ENCODE data around the gene POU2F2. TPM values are rescaled to one million over a fixed set of nuclear protein-coding genes. Genes with fewer than 3 reads are reported as not detected.

POU2F2 gene
- total and polyA plus RNA-seq, 9 of the 15 experiments (the other 6 are each of a cell fraction or from before 2014, with no cell fraction given), result 0.03 to 0.68 (median 0.14) TPM

DNA sequence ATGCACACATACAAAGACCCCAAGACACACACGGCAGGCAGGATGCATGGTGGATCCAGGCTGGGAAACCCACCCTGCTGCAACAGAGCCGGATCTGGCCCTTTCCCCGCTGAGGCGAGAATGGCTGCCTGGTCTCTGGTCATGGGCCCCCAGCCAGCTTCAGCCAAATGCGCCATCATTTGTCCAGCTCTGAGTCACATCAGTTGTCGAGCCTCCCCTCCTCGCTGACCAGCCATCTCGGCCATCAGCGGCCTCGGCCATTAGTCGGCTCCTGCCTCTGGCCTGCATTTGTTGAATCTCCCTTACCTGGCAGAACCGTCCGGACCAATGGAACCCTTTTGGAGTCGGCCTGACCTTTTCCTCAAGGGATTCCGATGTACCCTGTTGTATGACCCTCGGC is 38.5 kb upstream of the POU2F2 start:
- under 1% methylated on average over 15 of the region's 16 CpGs for WGBS (ENCODE audit: insufficient coverage, low coverage, missing lambda C conversion rate)
- no peak for FAIRE-seq

DNA sequence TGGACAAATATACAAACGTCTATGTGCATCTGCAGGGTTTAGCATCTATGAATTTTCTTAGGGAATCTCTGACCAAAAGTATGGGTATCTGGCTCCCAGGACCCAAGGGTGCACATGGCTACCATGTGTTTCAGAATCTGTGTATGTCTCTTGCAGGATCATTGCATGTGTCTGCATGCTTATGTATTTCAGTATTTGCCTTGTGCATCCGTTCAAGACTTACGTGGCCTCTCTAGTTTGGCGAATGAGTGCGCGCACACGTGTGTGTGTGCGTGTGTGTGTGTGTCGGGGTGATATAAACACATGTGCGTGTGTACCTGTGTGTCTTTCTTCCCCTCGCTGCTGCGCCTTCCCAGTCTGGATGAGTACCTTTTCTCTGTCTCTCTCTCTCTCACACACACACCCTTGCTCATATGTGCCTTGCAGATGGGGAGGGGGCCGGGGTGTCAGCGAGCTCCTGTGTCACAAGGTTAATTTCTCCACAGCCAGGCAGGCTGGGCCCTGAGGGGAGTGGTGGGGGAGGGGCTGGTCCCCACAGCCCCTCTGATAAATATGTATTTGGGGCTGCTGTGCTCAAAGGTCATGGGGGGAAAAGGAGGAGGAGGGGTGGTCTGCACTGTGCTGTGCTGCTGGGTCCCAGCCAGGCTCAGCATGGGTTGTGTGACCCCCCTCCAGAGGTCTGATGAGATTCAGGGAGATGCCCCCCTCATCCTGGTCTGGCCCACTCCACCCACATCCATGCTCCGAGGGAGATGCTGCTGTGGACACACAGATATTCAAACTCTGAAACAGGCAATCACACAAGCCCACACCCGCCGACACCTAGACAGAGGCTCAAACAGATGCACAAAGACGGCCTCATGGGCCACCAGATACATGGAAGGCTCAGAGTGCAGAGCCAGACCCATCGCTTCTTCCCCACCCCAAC is 37.5 kb upstream of the POU2F2 start:
- H3K27me3 ChIP-seq (ENCODE audit: control insufficient read depth in 2 of 2, insufficient read depth in 2 of 2, low read length in 2 of 2), result peaks cover 34 to 79% of the 10 kb centered on the region in 2 experiments
- no TSS peak for BruUV-seq (replicated peaks)
- no peak for FAIRE-seq
- TF ChIP-seq PRPF4 (IDR thresholded peaks at IDR 0.05; ENCODE audit: insufficient read depth, low read depth, low read length, poor library complexity, severe bottlenecking) (no peak), FOSL1 (tag; conservative IDR thresholded peaks at IDR 0.05) (no peak), TAF15 (IDR thresholded peaks at IDR 0.05; ENCODE audit: low read depth, low read length) (no peak), PTRF (tag; IDR thresholded peaks at IDR 0.05) (no peak), HNRNPK (IDR thresholded peaks at IDR 0.05; ENCODE audit: low read depth, low read length, poor library complexity, severe bottlenecking) (no peak), ZNF324 (CRISPR knock-in tag; IDR thresholded peaks at IDR 0.05) (no peak), ZBTB8A (IDR thresholded peaks at IDR 0.05; ENCODE audit: partially characterized antibody) (no peak)
- TF ChIP-seq, protein P1, sequence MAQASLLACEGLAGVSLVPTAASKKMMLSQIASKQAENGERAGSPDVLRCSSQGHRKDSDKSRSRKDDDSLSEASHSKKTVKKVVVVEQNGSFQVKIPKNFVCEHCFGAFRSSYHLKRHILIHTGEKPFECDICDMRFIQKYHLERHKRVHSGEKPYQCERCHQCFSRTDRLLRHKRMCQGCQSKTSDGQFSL (CRISPR knock-in tag; IDR thresholded peaks at IDR 0.05), result no peak
- TF ChIP-seq, protein P1 (tag; IDR thresholded peaks at IDR 0.05), result no peak

More for the DNA sequence above, 38.5 kb upstream of the POU2F2 start:
- H3K9ac ChIP-seq (ENCODE audit: insufficient read depth in 1 of 2, low read depth in 2 of 2, low read length in 2 of 2), result no peak overlapping the region
- ChIA-PET CTCF (ENCODE audit: low intra/inter-chr PET ratio) (no interaction called here), POLR2A (interaction anchor here (1.2 kb wide), 1 partner anchor 8 kb away, joined by 3 read pairs; no protein-coding TSS in a partner anchor)
- TF ChIP-seq YY1 (IDR thresholded peaks at IDR 0.05; ENCODE audit: borderline replicate concordance in 1 of 3, control insufficient read depth in 1 of 3, extremely low read depth in 1 of 3, insufficient read depth in 3 of 3, insufficient read length in 1 of 3, insufficient replicate concordance in 2 of 3, low read depth in 1 of 3, low read length in 2 of 3) (peak in 1 of 3 experiments; percentile 28), ATF1 (CRISPR knock-in tag; IDR thresholded peaks at IDR 0.05) (no peak), ATF1 (tag; IDR thresholded peaks at IDR 0.05) (no peak)
- no peak overlapping the region for H3K4me3 ChIP-seq
- BruUV-seq (replicated peaks), result no TSS peak
- H3K27ac ChIP-seq (ENCODE audit: extremely low read depth, low read depth, low read length), result no peak overlapping the region
- no peaks in the 10 kb centered on the region for H3K79me2 ChIP-seq (ENCODE audit: control insufficient read depth, insufficient read depth, low read length)
- H3K9me3 ChIP-seq (replicated peaks; ENCODE audit: control insufficient read depth, insufficient read depth, low read depth, low read length), result no peaks in the 10 kb centered on the region
- DNase-seq (ENCODE audit: extremely low read depth in 1 of 4, low spot score in 3 of 4) (no peak), ATAC-seq (peak; percentile 50; the same call in 1 of the 3 replicates)
- H3K36me3 ChIP-seq (ENCODE audit: control insufficient read depth, insufficient read depth, low read length), result no peaks in the 10 kb centered on the region
- H3K9me1 ChIP-seq (ENCODE audit: control insufficient read depth, insufficient read depth, low read length), result no peaks in the 10 kb centered on the region
- H3K4me2 ChIP-seq (ENCODE audit: insufficient read depth, low read length), result no peak overlapping the region
- no peaks in the 10 kb centered on the region for H3K4me1 ChIP-seq (replicated peaks in 1 of 2; ENCODE audit: control insufficient read depth in 2 of 2, insufficient read depth in 2 of 2, low read length in 2 of 2)
- intact Hi-C loops (cut with micrococcal nuclease) (no loop called here), in situ Hi-C loops (cut with MboI) (no loop called here)
- peaks cover 8% of the 10 kb centered on the region; the same call in 1 of the 2 replicates for H4K20me1 ChIP-seq (replicated peaks; ENCODE audit: control insufficient read depth, insufficient read depth, low read length)
- no peak overlapping the region for H2AFZ ChIP-seq (ENCODE audit: low read depth, low read length)
- H3K27me3 ChIP-seq (ENCODE audit: control insufficient read depth in 2 of 2, insufficient read depth in 2 of 2, low read length in 2 of 2), result peaks cover 41 to 89% of the 10 kb centered on the region in 2 experiments

More for the DNA sequence above, 37.5 kb upstream of the POU2F2 start:
- in situ Hi-C loops (cut with MboI) (no loop called here), intact Hi-C loops (cut with micrococcal nuclease) (no loop called here)
- Histone ChIP-seq H3K9ac (ENCODE audit: insufficient read depth in 1 of 2, low read depth in 2 of 2, low read length in 2 of 2) (no peak overlapping the region), H4K20me1 (replicated peaks; ENCODE audit: control insufficient read depth, insufficient read depth, low read length) (peaks cover 8% of the 10 kb centered on the region; the same call in 1 of the 2 replicates), H3K79me2 (ENCODE audit: control insufficient read depth, insufficient read depth, low read length) (no peaks in the 10 kb centered on the region), H3K4me3 (no peak overlapping the region), H3K9me1 (ENCODE audit: control insufficient read depth, insufficient read depth, low read length) (no peaks in the 10 kb centered on the region), H3K4me1 (replicated peaks in 1 of 2; ENCODE audit: control insufficient read depth in 2 of 2, insufficient read depth in 2 of 2, low read length in 2 of 2) (no peaks in the 10 kb centered on the region), H3K36me3 (ENCODE audit: control insufficient read depth, insufficient read depth, low read length) (no peaks in the 10 kb centered on the region), H2AFZ (ENCODE audit: low read depth, low read length) (no peak overlapping the region), H3K27ac (ENCODE audit: extremely low read depth, low read depth, low read length) (no peak overlapping the region), H3K4me2 (ENCODE audit: insufficient read depth, low read length) (no peak overlapping the region), H3K9me3 (replicated peaks; ENCODE audit: control insufficient read depth, insufficient read depth, low read depth, low read length) (no peaks in the 10 kb centered on the region)
- POLR2A ChIA-PET, result no interaction called here
- 3% methylated on average over 19 of the region's 19 CpGs for WGBS (ENCODE audit: insufficient coverage, low coverage, missing lambda C conversion rate)
- ATAC-seq (no peak), DNase-seq (ENCODE audit: extremely low read depth in 1 of 4, low spot score in 3 of 4) (no peak)
- CTCF ChIA-PET (ENCODE audit: low intra/inter-chr PET ratio), result no interaction called here

Measured in K562 (cell line).